Neural cell (in vitro differentiated cells): ENCODE data around the gene PLIN4.

Experiments used
- CTCF ChIP-seq: fragments of 450-650 bp; IDR thresholded peaks from 2 replicates; pipeline ENCODE4 v1.5.1; 2014; ENCODE audit warnings: antibody characterized with exemption, mild to moderate bottlenecking, moderate library complexity; ENCODE audit not compliant: poor library complexity, severe bottlenecking
- EZH2 ChIP-seq: fragments of 200-600, 300-800 bp; shearing (Covaris generic), sonication (generic); IDR thresholded peaks from 2 replicates; pipeline ENCODE4 v1.6.1; 2014; ENCODE audit warnings: antibody characterized with exemption, low read length, borderline replicate concordance, mild to moderate bottlenecking; ENCODE audit not compliant: insufficient read depth, poor library complexity, severe bottlenecking
- TAF1 ChIP-seq: IDR thresholded peaks from 2 replicates; pipeline ENCODE4 v1.6.1; 2012; ENCODE audit warnings: low read depth

- no peak for TF ChIP-seq EZH2
- no peak for TF ChIP-seq TAF1
- no peak for TF ChIP-seq CTCF
These were observed 44.3 kb downstream of the PLIN4 start for GRCh38 chr19:4473763-4474513.
